PC-3 (cell line): ENCODE data around the gene SLC22A13.

Experiments used
- EZH2 ChIP-seq: fragments of 300-600 bp; sonication (generic); IDR thresholded peaks from one replicate; pipeline ENCODE4 v1.6.1; 2017; ENCODE audit warnings: antibody characterized with exemption, mild to moderate bottlenecking, low read length; ENCODE audit not compliant: unreplicated experiment
- EZH2phosphoT487 ChIP-seq: fragments of 300-600 bp; sonication (generic); IDR thresholded peaks from 2 replicates; pipeline ENCODE4 v1.6.1; 2018; ENCODE audit warnings: mild to moderate bottlenecking, antibody characterized with exemption, low read length, borderline replicate concordance
- TF ChIP-seq, protein P1 (sequence below): fragments of 300-600 bp; sonication (generic); conservative IDR thresholded peaks from 2 replicates; pipeline ENCODE4 v1.5.1; 2017; ENCODE audit warnings: antibody characterized with exemption, low read depth, mild to moderate bottlenecking, low read length

DNA sequence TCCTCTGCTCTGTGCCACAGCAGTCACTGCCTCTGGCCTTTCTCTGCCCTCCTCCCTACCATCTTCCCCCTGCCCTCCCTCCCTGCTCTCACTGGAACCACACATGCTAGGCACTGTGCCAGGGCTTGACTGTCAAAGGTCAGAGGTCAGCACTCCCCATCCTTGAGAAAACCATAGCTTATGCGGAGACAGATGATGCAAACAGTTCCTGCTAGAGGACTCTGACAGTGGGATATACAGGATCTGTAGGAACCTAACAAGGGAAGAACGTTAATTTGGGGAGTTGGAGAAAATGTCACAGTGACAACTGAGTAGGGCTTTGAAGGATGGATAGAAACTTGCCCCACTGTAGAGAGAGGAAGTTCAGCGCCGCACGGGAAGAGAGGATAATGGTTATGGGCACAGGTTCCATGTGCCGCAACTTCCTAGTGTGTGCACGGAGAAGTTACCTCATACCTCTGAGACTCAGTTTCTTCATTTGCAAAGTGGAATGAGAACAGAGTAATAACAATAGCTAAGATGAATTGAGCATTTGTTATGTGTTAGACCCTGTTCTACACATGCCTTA lies 51.7 kb downstream of the SLC22A13 start:
- TF ChIP-seq, protein P1, sequence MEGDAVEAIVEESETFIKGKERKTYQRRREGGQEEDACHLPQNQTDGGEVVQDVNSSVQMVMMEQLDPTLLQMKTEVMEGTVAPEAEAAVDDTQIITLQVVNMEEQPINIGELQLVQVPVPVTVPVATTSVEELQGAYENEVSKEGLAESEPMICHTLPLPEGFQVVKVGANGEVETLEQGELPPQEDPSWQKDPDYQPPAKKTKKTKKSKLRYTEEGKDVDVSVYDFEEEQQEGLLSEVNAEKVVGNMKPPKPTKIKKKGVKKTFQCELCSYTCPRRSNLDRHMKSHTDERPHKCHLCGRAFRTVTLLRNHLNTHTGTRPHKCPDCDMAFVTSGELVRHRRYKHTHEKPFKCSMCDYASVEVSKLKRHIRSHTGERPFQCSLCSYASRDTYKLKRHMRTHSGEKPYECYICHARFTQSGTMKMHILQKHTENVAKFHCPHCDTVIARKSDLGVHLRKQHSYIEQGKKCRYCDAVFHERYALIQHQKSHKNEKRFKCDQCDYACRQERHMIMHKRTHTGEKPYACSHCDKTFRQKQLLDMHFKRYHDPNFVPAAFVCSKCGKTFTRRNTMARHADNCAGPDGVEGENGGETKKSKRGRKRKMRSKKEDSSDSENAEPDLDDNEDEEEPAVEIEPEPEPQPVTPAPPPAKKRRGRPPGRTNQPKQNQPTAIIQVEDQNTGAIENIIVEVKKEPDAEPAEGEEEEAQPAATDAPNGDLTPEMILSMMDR, result no peak
- no peak for TF ChIP-seq EZH2
- no peak for TF ChIP-seq EZH2phosphoT487
